A549 (cell line): ENCODE measurements around the gene OPCML. TPM values are rescaled to one million over a fixed set of nuclear protein-coding genes. Genes with fewer than 3 reads are reported as not detected.

Experiments
- ATAC-seq, 2 experiments: fragments of 200-7000 bp in 1 of 2; fragments of >200 bp in 1 of 2; cut with Nextera tagmentation in 1 of 2; cut with Tn5 transposase in 1 of 2; 3 replicates each; pipeline versions ENCODE4 v1.8.0 to v1.9.1; 2018 to 2020; ENCODE audit warnings: mild to moderate bottlenecking in 1 of 2, moderate library complexity in 1 of 2
- CTCF ChIA-PET: fragments of 300-600 bp; sonication (Branson Sonifier 250); formaldehyde crosslinking; extraction: SDS; loops from one replicate; lab custom pipeline; 2021; ENCODE audit warnings: antibody characterized with exemption, inconsistent platforms; lab: Yijun Ruan, JAX
- POLR2A ChIA-PET: fragments of 350-600 bp; formaldehyde crosslinking; extraction: SDS; loops from one replicate; lab custom pipeline; 2021; ENCODE audit warnings: antibody characterized with exemption, inconsistent platforms; lab: Yijun Ruan, JAX
- DNase-seq, 2 experiments: peaks; one replicate each; pipeline versions ENCODE4 v3.0.0 to v3.0.0-alpha.2; 2011 to 2016; ENCODE audit warnings: low read depth in 1 of 2, low spot score in 1 of 2
- FAIRE-seq: peaks from 2 replicates; lab custom pipeline; 2011; peaks lifted over from hg19 to GRCh38; lab: Jason Lieb, UNC
- H3K27ac ChIP-seq, 2 experiments: fragments of >200 bp; sonication (Bioruptor Twin); formaldehyde crosslinking; 3 replicates each; pipeline ENCODE4 v1.5.1; 2016 to 2017
- H3K4me1 ChIP-seq: fragments of >200 bp; sonication (Bioruptor Twin); formaldehyde crosslinking; 3 replicates; pipeline ENCODE4 v1.6.1; 2016
- H3K4me2 ChIP-seq: fragments of >200 bp; sonication (Bioruptor Twin); formaldehyde crosslinking; 3 replicates; pipeline ENCODE4 v1.6.1; 2016
- H3K4me3 ChIP-seq: fragments of >200 bp; sonication (Bioruptor Twin); formaldehyde crosslinking; 3 replicates; pipeline ENCODE4 v1.5.1; 2016
- H3K9me3 ChIP-seq: fragments of >200 bp; sonication (Bioruptor Twin); formaldehyde crosslinking; 3 replicates; pipeline ENCODE4 v1.6.1; 2016
- BHLHE40 ChIP-seq: IDR thresholded peaks from 2 replicates; pipeline ENCODE4 v1.6.1; 2012; ENCODE audit warnings: low read depth, low read length, inconsistent platforms
- CBX2 ChIP-seq: fragments of 200-600 bp; sonication (generic); IDR thresholded peaks from 2 replicates; pipeline ENCODE4 v1.6.1; 2016; ENCODE audit warnings: low read depth, mild to moderate bottlenecking, borderline replicate concordance
- CEBPB ChIP-seq, 2 experiments: fragments of >200 bp in 1 of 2; sonication (Bioruptor Twin) in 1 of 2; formaldehyde crosslinking in 1 of 2; IDR thresholded peaks; 2 replicates each; pipeline ENCODE4 v1.6.1; 2012 to 2016
- CHD2 ChIP-seq: fragments of 150-350 bp; IDR thresholded peaks from 2 replicates; pipeline ENCODE4 v1.6.1; 2014; ENCODE audit warnings: low read length; ENCODE audit not compliant: partially characterized antibody
- CHD4 ChIP-seq: fragments of 200-600 bp; sonication (generic); IDR thresholded peaks from 2 replicates; pipeline ENCODE4 v1.6.1; 2016; ENCODE audit warnings: antibody characterized with exemption, mild to moderate bottlenecking, borderline replicate concordance
- EHF ChIP-seq: fragments of 250-450 bp; sonication (Bioruptor Pico); IDR thresholded peaks from 2 replicates; pipeline ENCODE4 v1.5.0; 2020; ENCODE audit warnings: mild to moderate bottlenecking
- EHMT2 ChIP-seq: fragments of 200-600 bp; sonication (generic); IDR thresholded peaks from 2 replicates; pipeline ENCODE4 v1.6.1; 2016; ENCODE audit warnings: antibody characterized with exemption, low read depth, mild to moderate bottlenecking, moderate library complexity
- FOSL2 ChIP-seq, 2 experiments: fragments of 450-650 bp in 1 of 2; fragments of >200 bp in 1 of 2; sonication (Bioruptor Twin) in 1 of 2; formaldehyde crosslinking; IDR thresholded peaks; 2 replicates each; pipeline versions ENCODE4 v1.5.0 to v1.6.1; 2016 to 2020; ENCODE audit warnings: mild to moderate bottlenecking in 1 of 2, moderate library complexity in 1 of 2
- FOXS1 ChIP-seq: fragments of 250-450 bp; sonication (Bioruptor Pico); IDR thresholded peaks from 2 replicates; pipeline ENCODE4 v1.5.0; 2020; ENCODE audit warnings: mild to moderate bottlenecking, moderate library complexity
- HEYL ChIP-seq: fragments of 250-450 bp; sonication (Bioruptor Pico); IDR thresholded peaks from 2 replicates; pipeline ENCODE4 v1.8.0; 2021; ENCODE audit warnings: mild to moderate bottlenecking, moderate library complexity
- HOXB5 ChIP-seq: fragments of 250-450 bp; sonication (Bioruptor Pico); IDR thresholded peaks from 2 replicates; pipeline ENCODE4 v1.5.0; 2020; ENCODE audit warnings: mild to moderate bottlenecking, moderate library complexity
- JUN ChIP-seq, 2 experiments: fragments of >200 bp; sonication (Bioruptor Twin); formaldehyde crosslinking; IDR thresholded peaks; 2 replicates in 1 of 2; 3 replicates in 1 of 2; pipeline ENCODE4 v1.6.1; 2016 to 2017
- KDM5A ChIP-seq: fragments of 200-600 bp; sonication (generic); IDR thresholded peaks from 2 replicates; pipeline ENCODE4 v1.6.1; 2016; ENCODE audit warnings: antibody characterized with exemption, mild to moderate bottlenecking
- MAFK ChIP-seq: fragments of 450-650 bp; IDR thresholded peaks from 2 replicates; pipeline ENCODE4 v1.6.1; 2014; ENCODE audit not compliant: partially characterized antibody
- MAZ ChIP-seq: fragments of 150-350 bp; IDR thresholded peaks from 2 replicates; pipeline ENCODE4 v1.6.1; 2014; ENCODE audit warnings: antibody characterized with exemption, low read depth, low read length, borderline replicate concordance
- NPAS2 ChIP-seq: fragments of 250-450 bp; sonication (Bioruptor Pico); IDR thresholded peaks from 2 replicates; pipeline ENCODE4 v1.8.0; 2022; ENCODE audit warnings: mild to moderate bottlenecking, moderate library complexity, borderline replicate concordance
- NR3C1 ChIP-seq: fragments of >200 bp; sonication (Bioruptor Twin); formaldehyde crosslinking; IDR thresholded peaks from 3 replicates; pipeline ENCODE4 v1.6.1; 2017
- RAD21 ChIP-seq, 2 experiments: fragments of >200 bp in 1 of 2; sonication (Bioruptor Twin) in 1 of 2; formaldehyde crosslinking in 1 of 2; IDR thresholded peaks in 1 of 2; conservative IDR thresholded peaks in 1 of 2; 2 replicates in 1 of 2; 3 replicates in 1 of 2; pipeline ENCODE4 v1.6.1; 2012 to 2018; ENCODE audit warnings: inconsistent platforms in 1 of 2
- SMC3 ChIP-seq: fragments of >200 bp; sonication (Bioruptor Twin); formaldehyde crosslinking; IDR thresholded peaks from 3 replicates; pipeline ENCODE4 v1.6.1; 2018; ENCODE audit warnings: inconsistent platforms
- WGBS: methylation state at CpG from one replicate; pipeline ENCODE4 v1.1.6; 2017; ENCODE audit errors: missing lambda C conversion rate; 5-methylcytosine and 5-hydroxymethylcytosine counted together
- polyA plus RNA-seq, 4 experiments: library from polyadenylated mRNA; depleted of rRNA in 3 of 4; stranded (reverse); fragments of >200 nt; fragmentation: RNase III in 1 of 4; extraction: RNeasy Plus Mini Kit Qiagen cat#74134 plus additional on column Dnase treatment in 1 of 4; gene quantifications; 2 replicates in 3 of 4; 3 replicates in 1 of 4; pipeline ENCODE4 v1.2.3, GENCODE V29; 2011 to 2017
- TF ChIP-seq, protein P1 (sequence below): fragments of 450-650 bp; IDR thresholded peaks from 2 replicates; pipeline ENCODE4 v1.6.1; 2014; ENCODE audit warnings: antibody characterized with exemption
- TF ChIP-seq, protein P2 (sequence below): fragments of 250-450 bp; sonication (Bioruptor Pico); IDR thresholded peaks from 2 replicates; pipeline ENCODE4 v1.5.0; 2021; ENCODE audit warnings: mild to moderate bottlenecking, moderate library complexity, borderline replicate concordance

Gene OPCML
- polyA plus RNA-seq, 2 of the 4 experiments (the other 2 are of a cell fraction), result not detected

DNA sequence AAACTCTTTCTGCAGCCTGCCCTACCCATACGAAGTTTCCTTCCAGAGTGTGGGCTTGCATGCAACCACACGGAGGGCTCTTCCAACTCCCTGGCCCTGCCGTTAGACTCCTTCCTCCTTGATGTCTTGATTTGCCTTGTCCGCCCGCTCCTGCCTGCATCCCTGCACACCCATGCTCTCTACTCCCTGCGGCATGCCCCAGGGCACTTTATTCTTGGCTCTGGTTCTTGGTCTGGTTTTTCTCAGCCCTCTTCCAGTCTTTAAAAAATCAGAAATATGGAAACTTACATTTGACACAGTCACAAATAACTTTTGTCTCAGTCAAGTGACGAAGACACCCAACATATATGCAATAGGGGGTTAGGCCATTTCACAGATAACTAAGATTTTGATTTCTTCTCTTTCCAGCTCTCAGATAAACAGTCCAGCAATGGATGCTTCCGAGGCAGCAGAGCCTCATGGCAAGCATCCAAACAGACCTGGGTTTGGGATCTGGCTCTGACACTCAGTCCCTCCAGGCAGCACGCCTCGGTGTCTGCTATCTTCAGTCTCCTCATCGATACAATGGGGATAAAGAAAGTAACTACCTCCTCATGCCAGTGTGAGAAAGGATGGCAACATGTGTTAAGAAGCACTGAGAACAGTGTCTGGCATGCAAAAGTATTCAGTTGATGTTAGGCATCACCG is 15.7 kb upstream of the OPCML start:
- no peak for FAIRE-seq
- WGBS, result 35% methylated on average over 10 of the region's 12 CpGs

GRCh38 chr11:133545199-133545803 is 13.0 kb upstream of the OPCML start:
- ChIA-PET CTCF (no interaction called here), POLR2A (no interaction called here)
- ATAC-seq (no peak), DNase-seq (no peak), FAIRE-seq (no peak)
- Histone ChIP-seq H3K9me3 (no peaks in the 10 kb centered on the region), H3K4me3 (no peak overlapping the region), H3K27ac (no peak overlapping the region), H3K4me1 (no peaks in the 10 kb centered on the region), H3K4me2 (no peak overlapping the region)
- WGBS, result 46% methylated on average over 7 of the region's 8 CpGs
- TF ChIP-seq SMC3, result no peak
- TF ChIP-seq MAZ, result no peak
- TF ChIP-seq KDM5A, result no peak
- no peak for TF ChIP-seq CHD4
- no peak for TF ChIP-seq CHD2
- TF ChIP-seq CEBPB (IDR thresholded peaks at IDR 0.05), result no peak
- no peak for TF ChIP-seq JUN (IDR thresholded peaks at IDR 0.05)
- TF ChIP-seq FOSL2 (IDR thresholded peaks at IDR 0.05), result no peak
- no peak for TF ChIP-seq FOSL2 (CRISPR knock-in tag; IDR thresholded peaks at IDR 0.05)
- TF ChIP-seq EHMT2, result no peak
- TF ChIP-seq NR3C1, result no peak
- TF ChIP-seq HOXB5, result no peak
- TF ChIP-seq FOXS1 (CRISPR knock-in tag), result no peak
- TF ChIP-seq HEYL (CRISPR knock-in tag), result no peak
- no peak for TF ChIP-seq RAD21 (conservative IDR thresholded peaks at IDR 0.05 in 1 of 2, IDR thresholded peaks at IDR 0.05 in 1 of 2)
- TF ChIP-seq, protein P1, sequence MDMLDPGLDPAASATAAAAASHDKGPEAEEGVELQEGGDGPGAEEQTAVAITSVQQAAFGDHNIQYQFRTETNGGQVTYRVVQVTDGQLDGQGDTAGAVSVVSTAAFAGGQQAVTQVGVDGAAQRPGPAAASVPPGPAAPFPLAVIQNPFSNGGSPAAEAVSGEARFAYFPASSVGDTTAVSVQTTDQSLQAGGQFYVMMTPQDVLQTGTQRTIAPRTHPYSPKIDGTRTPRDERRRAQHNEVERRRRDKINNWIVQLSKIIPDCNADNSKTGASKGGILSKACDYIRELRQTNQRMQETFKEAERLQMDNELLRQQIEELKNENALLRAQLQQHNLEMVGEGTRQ, result no peak
- TF ChIP-seq, protein P2, sequence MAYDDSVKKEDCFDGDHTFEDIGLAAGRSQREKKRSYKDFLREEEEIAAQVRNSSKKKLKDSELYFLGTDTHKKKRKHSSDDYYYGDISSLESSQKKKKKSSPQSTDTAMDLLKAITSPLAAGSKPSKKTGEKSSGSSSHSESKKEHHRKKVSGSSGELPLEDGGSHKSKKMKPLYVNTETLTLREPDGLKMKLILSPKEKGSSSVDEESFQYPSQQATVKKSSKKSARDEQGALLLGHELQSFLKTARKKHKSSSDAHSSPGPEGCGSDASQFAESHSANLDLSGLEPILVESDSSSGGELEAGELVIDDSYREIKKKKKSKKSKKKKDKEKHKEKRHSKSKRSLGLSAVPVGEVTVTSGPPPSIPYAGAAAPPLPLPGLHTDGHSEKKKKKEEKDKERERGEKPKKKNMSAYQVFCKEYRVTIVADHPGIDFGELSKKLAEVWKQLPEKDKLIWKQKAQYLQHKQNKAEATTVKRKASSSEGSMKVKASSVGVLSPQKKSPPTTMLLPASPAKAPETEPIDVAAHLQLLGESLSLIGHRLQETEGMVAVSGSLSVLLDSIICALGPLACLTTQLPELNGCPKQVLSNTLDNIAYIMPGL (CRISPR knock-in tag), result no peak
- no peak for TF ChIP-seq BHLHE40
- no peak for TF ChIP-seq CBX2
- TF ChIP-seq MAFK, result no peak
- no peak for TF ChIP-seq NPAS2 (CRISPR knock-in tag)

More for the DNA sequence above, 15.7 kb upstream of the OPCML start:
- ATAC-seq, result no peak
- TF ChIP-seq CHD2 (no peak), RAD21 (conservative IDR thresholded peaks at IDR 0.05 in 1 of 2, IDR thresholded peaks at IDR 0.05 in 1 of 2) (no peak), EHF (CRISPR knock-in tag) (no peak), SMC3 (no peak)
- TF ChIP-seq, protein P2 (CRISPR knock-in tag), result no peak
- ChIA-PET POLR2A (no interaction called here), CTCF (no interaction called here)
- Histone ChIP-seq H3K27ac (no peak overlapping the region), H3K4me2 (no peak overlapping the region), H3K4me3 (no peak overlapping the region), H3K4me1 (no peaks in the 10 kb centered on the region), H3K9me3 (no peaks in the 10 kb centered on the region)
- no peak for DNase-seq
